Ascending aorta (tissue), 2 donors: ENCODE measurements around the gene NPPA. TPM values are rescaled to one million over a fixed set of nuclear protein-coding genes. Genes with fewer than 3 reads are reported as not detected.

Source experiments
- DNase-seq, 2 donors: peaks; one replicate each; pipeline ENCODE4 v3.0.0-alpha.2; 2019; ENCODE audit warnings: low spot score in 2 of 2
- H3K27ac ChIP-seq, 2 donors: fragments of 200-600 bp; sonication (generic); one replicate each; pipeline ENCODE4 v1.5.1; 2016 to 2017; ENCODE audit warnings: mild to moderate bottlenecking in 1 of 2
- H3K27me3 ChIP-seq: fragments of 200-600 bp; sonication (generic); one replicate; pipeline ENCODE4 v1.5.1; 2017
- H3K36me3 ChIP-seq, 2 donors: fragments of 200-600 bp; sonication (generic); one replicate each; pipeline ENCODE4 v1.5.1; 2016
- H3K4me1 ChIP-seq, 2 donors: fragments of 200-600 bp; sonication (generic); one replicate each; pipeline ENCODE4 v1.5.1; 2016 to 2017; ENCODE audit warnings: mild to moderate bottlenecking in 1 of 2
- H3K4me3 ChIP-seq, 2 donors: fragments of 200-600 bp; sonication (generic); one replicate each; pipeline ENCODE4 v1.5.1; 2016 to 2017; ENCODE audit warnings: mild to moderate bottlenecking in 1 of 2
- H3K9me3 ChIP-seq, 2 donors: fragments of 200-600 bp; sonication (generic); one replicate each; pipeline ENCODE4 v1.5.1; 2016
- CTCF ChIP-seq, 3 experiments: fragments of 200-600 bp in 2 of 3; fragments of 450-650 bp in 1 of 3; sonication (generic) in 2 of 3; IDR thresholded peaks; one replicate each; pipeline ENCODE4 v1.5.1; 2016 to 2019; ENCODE audit warnings: antibody characterized with exemption in 3 of 3, mild to moderate bottlenecking in 1 of 3, moderate library complexity in 1 of 3
- intact Hi-C: fragments of 100-400 bp; cut with DNase I; formaldehyde crosslinking; loops from one replicate; pipeline ENCODE4 v1.15.1; 2023
- total RNA-seq: library from RNA; depleted of rRNA; stranded (reverse); fragments of >200 nt; gene quantifications from one replicate; pipeline ENCODE4 v1.1.0, GENCODE V29; 2016

NPPA gene
- total RNA-seq, 1 donor from 2014 or later = not detected

GRCh38 chr1:11877074-11877473, 29.5 kb upstream of the NPPA start:
- Histone ChIP-seq H3K4me1 (no peaks in the 10 kb centered on the region), H3K27ac (no peak overlapping the region), H3K9me3 (no peaks in the 10 kb centered on the region), H3K4me3 (no peak overlapping the region), H3K36me3 (no peaks in the 10 kb centered on the region), H3K27me3 (no peaks in the 10 kb centered on the region)
- intact Hi-C loops = no loop called here
- no peak for DNase-seq
- no peak for TF ChIP-seq CTCF (IDR thresholded peaks at IDR 0.05)

GRCh38 chr1:11875094-11875493, 27.5 kb upstream of the NPPA start:
- Histone ChIP-seq H3K27me3 (no peaks in the 10 kb centered on the region), H3K9me3 (no peaks in the 10 kb centered on the region), H3K4me3 (no peak overlapping the region), H3K27ac (no peak overlapping the region), H3K36me3 (no peaks in the 10 kb centered on the region), H3K4me1 (no peaks in the 10 kb centered on the region)
- intact Hi-C loops = no loop called here
- DNase-seq = no peak
- TF ChIP-seq CTCF (IDR thresholded peaks at IDR 0.05) = no peak

- Histone ChIP-seq H3K27me3 (no peaks in the 10 kb centered on the region), H3K4me1 (no peaks in the 10 kb centered on the region), H3K27ac (no peak overlapping the region), H3K36me3 (no peaks in the 10 kb centered on the region), H3K9me3 (no peaks in the 10 kb centered on the region), H3K4me3 (no peak overlapping the region)
- DNase-seq = no peak
- TF ChIP-seq CTCF (IDR thresholded peaks at IDR 0.05) = no peak
- intact Hi-C loops = no loop called here
Observed at GRCh38 chr1:11874624-11875023, 27.0 kb upstream of the NPPA start.

GRCh38 chr1:11874258-11874562, 26.6 kb upstream of the NPPA start:
- Histone ChIP-seq H3K27ac (no peak overlapping the region), H3K27me3 (no peaks in the 10 kb centered on the region), H3K4me3 (no peak overlapping the region), H3K36me3 (no peaks in the 10 kb centered on the region), H3K4me1 (no peaks in the 10 kb centered on the region), H3K9me3 (no peaks in the 10 kb centered on the region)
- no peak for TF ChIP-seq CTCF (IDR thresholded peaks at IDR 0.05)
- DNase-seq = no peak
- intact Hi-C loops = no loop called here

GRCh38 chr1:11873395-11874257, 26.0 kb upstream of the NPPA start:
- DNase-seq = no peak
- Histone ChIP-seq H3K4me1 (no peaks in the 10 kb centered on the region), H3K9me3 (no peaks in the 10 kb centered on the region), H3K4me3 (no peak overlapping the region), H3K27me3 (no peaks in the 10 kb centered on the region), H3K36me3 (no peaks in the 10 kb centered on the region), H3K27ac (no peak overlapping the region)
- intact Hi-C loops = no loop called here
- TF ChIP-seq CTCF (IDR thresholded peaks at IDR 0.05) = no peak

- Histone ChIP-seq H3K4me3 (no peak overlapping the region), H3K4me1 (no peaks in the 10 kb centered on the region), H3K36me3 (no peaks in the 10 kb centered on the region), H3K9me3 (no peaks in the 10 kb centered on the region), H3K27ac (no peak overlapping the region), H3K27me3 (no peaks in the 10 kb centered on the region)
- no peak for DNase-seq
- intact Hi-C loops = no loop called here
- TF ChIP-seq CTCF (IDR thresholded peaks at IDR 0.05) = no peak
Observed at GRCh38 chr1:11872545-11872944, 25.0 kb upstream of the NPPA start.
